Lung microvascular endothelial cell (primary cell): ENCODE data around the gene ANKRD44. TPM values are rescaled to one million over a fixed set of nuclear protein-coding genes. Genes with fewer than 3 reads are reported as not detected.
A peak's percentile ranks its signal among the peaks of the same experiment; 100 is the strongest.
"Not testable (repeated sequence)": the region's sequence is repeated elsewhere in the genome, so short reads cannot be mapped to it uniquely, and the experiment has no call there.

Experiments
- DNase-seq, 2 donors: peaks; one replicate each; pipeline versions ENCODE4 v3.0.0 to v3.0.0-alpha.2; 2010; ENCODE audit warnings: low read depth in 2 of 2
- total RNA-seq: library from RNA; depleted of rRNA; stranded (reverse); fragments of >200 nt; gene quantifications from 2 replicates; pipeline ENCODE4 v1.2.1, GENCODE V29; 2014

The ANKRD44 gene
- total RNA-seq, 1 donor from 2014 or later = 1.6 TPM

- no peak for DNase-seq
Measured at GRCh38 chr2:197077336-197077735, 233.2 kb downstream of the ANKRD44 start.

GRCh38 chr2:197076652-197077051 is 233.9 kb downstream of the ANKRD44 start:
- no peak for DNase-seq

GRCh38 chr2:197075754-197076337 is 234.7 kb downstream of the ANKRD44 start:
- peak; percentile 24 to 31 for DNase-seq

- DNase-seq = no peak
Measured at GRCh38 chr2:197075281-197075680, 235.3 kb downstream of the ANKRD44 start.

- peak in 1 of 2 donors; percentile 42 for DNase-seq
Measured at GRCh38 chr2:197073701-197074433, 236.7 kb downstream of the ANKRD44 start.

GRCh38 chr2:197073270-197073669 is 237.3 kb downstream of the ANKRD44 start:
- DNase-seq = no peak

GRCh38 chr2:197072533-197072932 is 238.0 kb downstream of the ANKRD44 start:
- no peak for DNase-seq

GRCh38 chr2:197071790-197072436 is 238.7 kb downstream of the ANKRD44 start:
- no peak for DNase-seq

GRCh38 chr2:197071213-197071612 is 239.4 kb downstream of the ANKRD44 start:
- no peak for DNase-seq

- no peak for DNase-seq
Measured at GRCh38 chr2:197069958-197070357, 240.6 kb downstream of the ANKRD44 start.

GRCh38 chr2:197062574-197062973 is 248.0 kb downstream of the ANKRD44 start:
- not testable (repeated sequence) for DNase-seq

GRCh38 chr2:197059477-197059876 is 251.1 kb downstream of the ANKRD44 start:
- DNase-seq = no peak

- no peak for DNase-seq
Measured at GRCh38 chr2:197058777-197059300, 251.7 kb downstream of the ANKRD44 start.

GRCh38 chr2:197057959-197058358 is 252.6 kb downstream of the ANKRD44 start:
- DNase-seq = no peak

GRCh38 chr2:197055045-197055444 is 255.5 kb downstream of the ANKRD44 start:
- DNase-seq = no peak

GRCh38 chr2:197054437-197054836 is 256.1 kb downstream of the ANKRD44 start:
- no peak for DNase-seq

GRCh38 chr2:197052356-197052755 is 258.2 kb downstream of the ANKRD44 start:
- DNase-seq = no peak

GRCh38 chr2:197045115-197045514 is 265.5 kb downstream of the ANKRD44 start:
- no peak for DNase-seq

GRCh38 chr2:197042739-197043196 is 267.8 kb downstream of the ANKRD44 start:
- no peak for DNase-seq

- DNase-seq = no peak
Measured at GRCh38 chr2:197037863-197038398, 272.6 kb downstream of the ANKRD44 start.

- DNase-seq = no peak
Measured at GRCh38 chr2:197035002-197035401, 275.6 kb downstream of the ANKRD44 start.

GRCh38 chr2:197034292-197034691 is 276.3 kb downstream of the ANKRD44 start:
- no peak for DNase-seq
